KBM-7 (cell line): ENCODE data around the gene TSPAN9.

Experiments used
- DNase-seq: peaks from one replicate; pipeline ENCODE4 v3.0.0-alpha.2; 2015
- in situ Hi-C: fragments of 300-500 bp; cut with MboI; formaldehyde crosslinking; loops from 2 replicates; pipeline ENCODE4 v1.14.3; 2020; ENCODE audit warnings: low sequenced_read_pairs, low pct_unique_long_range_greater_than_20kb, mixed read lengths

The TSPAN9 gene

DNA sequence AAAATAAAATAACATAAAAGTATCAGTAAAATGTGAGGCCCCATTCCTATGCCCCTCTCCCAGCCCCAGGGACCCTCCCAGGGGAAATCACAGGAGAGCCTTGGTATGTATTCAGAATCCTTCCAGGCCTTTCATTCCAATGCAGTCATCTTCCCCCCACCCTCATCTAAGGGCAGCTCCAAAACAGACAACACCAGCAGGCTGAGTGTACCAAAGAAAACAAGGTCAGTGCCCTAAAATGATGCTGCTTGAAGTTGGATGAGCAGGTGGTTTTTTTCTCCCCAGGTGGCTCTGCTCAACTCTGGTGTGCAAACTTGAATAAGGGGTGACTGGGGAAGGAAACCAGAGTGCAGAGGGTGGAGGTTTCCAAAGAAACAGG, 56.2 kb downstream of the TSPAN9 start:
- in situ Hi-C loops, result loop anchor here (10.0 kb wide), 1 partner anchor 141 kb away; no protein-coding TSS in a partner anchor
- DNase-seq, result no peak

DNA sequence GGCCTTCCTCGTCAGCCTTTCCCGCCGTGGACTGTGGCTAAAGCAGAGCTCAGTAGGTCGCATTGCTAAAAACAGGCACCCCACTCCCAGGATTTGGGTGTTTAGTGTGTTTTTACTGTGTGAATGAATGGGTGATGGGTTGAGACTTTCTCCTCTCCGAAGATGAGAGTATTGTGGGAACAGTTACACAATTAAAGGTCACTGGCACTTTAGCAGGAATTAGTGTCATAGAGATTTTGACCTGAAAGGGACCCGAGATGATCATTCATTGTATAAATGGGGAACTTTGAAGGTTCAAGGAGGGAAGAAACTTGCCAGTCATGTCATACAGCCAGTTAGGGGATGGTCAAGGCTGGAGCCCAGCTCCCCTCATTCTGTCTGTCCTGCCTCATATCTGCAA, 56.9 kb downstream of the TSPAN9 start:
- DNase-seq, result no peak
- in situ Hi-C loops, result loop anchor here (10.0 kb wide), 1 partner anchor 141 kb away; no protein-coding TSS in a partner anchor

DNA sequence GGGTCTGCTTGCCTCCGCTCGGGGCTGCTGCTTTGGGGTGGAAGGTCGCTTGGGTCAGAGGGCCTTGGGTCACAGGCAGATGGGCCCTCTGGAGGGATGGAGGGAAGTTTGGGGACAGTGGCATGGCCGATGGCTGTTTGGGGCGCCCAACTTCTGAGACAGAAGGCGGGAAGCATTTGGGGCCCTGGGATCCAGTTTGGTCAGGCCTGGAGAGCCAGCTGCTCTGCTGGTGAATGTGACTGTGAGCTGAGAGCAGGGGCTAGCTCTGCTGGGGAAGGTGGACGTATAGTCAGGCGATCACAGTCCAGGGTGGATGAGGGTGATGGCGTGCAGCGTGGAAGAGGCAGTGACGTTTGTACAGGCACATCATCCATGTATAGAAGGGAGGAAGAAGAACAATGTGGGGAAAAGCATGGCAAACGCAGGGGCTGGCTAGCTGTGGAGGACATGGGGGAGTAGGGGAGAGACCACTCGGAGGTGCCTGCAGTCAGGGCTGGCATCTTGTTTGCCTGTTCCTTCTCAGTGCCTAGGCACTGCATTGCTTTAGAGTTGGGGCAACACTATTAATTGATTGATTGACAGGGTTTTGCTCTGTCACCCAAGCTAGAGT, 57.5 kb downstream of the TSPAN9 start:
- in situ Hi-C loops, result loop anchor here (10.0 kb wide), 1 partner anchor 140 kb away; no protein-coding TSS in a partner anchor
- no peak for DNase-seq

- in situ Hi-C loops, result loop anchor here (10.0 kb wide), 1 partner anchor 139 kb away; no protein-coding TSS in a partner anchor
- peak; percentile 81 for DNase-seq
Measured at GRCh38 chr12:3135522-3136461, 58.6 kb downstream of the TSPAN9 start.

DNA sequence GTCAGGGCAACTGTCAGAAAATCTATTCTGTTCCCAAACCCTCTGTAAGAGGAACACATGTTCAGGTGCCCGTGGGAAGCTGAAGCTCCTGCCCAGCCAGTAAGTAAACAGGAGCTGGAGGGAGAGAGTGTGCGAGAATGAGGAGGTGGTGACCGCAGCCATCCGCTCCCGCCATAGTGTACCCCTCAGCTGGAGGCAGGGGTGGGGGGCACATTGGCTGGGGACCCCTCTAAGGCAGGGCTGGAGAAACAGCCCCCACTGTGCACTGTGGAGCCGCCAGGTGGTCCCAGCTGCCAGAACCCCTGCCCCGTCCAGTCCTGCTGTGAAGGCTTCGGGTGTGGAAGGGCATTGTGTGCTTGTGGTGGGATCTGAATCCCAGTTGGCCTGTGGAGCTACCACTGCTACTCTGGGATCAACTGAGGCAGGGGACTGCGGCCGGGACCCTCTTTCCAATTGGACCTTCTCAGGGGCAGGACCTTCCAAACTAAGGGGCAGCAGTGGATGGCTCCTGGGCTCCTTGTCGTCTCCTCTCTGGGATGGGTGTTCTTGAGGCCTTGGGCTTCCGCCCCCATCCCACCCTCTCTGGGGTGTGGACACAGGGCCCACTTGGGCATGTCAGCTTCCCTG, 59.6 kb downstream of the TSPAN9 start:
- DNase-seq, result no peak
- in situ Hi-C loops, result loop anchor here (10.0 kb wide), 1 partner anchor 138 kb away; no protein-coding TSS in a partner anchor

DNA sequence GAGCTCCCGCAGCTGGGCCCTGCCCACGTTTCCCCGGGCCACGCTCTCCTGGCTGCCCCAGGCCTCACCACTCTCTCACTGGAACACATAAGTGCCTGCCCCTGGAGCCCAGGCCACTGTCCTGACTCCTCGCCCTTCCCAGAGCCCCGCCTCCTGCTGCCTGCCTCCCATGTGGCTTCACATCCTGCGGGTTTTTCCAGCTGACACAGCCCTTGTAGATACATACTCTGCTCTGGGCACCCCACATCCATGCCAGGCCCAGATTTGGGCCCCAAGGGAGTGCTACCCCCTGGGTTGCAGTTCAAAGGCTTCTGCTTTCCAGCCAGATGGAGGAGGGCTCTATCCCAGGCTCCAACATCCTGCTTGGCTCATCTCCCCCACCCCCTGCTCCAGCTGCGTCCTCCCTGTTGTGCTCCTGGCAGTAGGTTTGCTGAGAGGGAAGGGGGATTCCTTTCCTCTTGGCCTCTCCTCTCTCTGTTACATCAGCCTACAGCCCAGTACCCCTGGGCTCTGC, 60.1 kb downstream of the TSPAN9 start:
- DNase-seq, result no peak
- in situ Hi-C loops, result loop anchor here (10.0 kb wide), 1 partner anchor 137 kb away; no protein-coding TSS in a partner anchor

GRCh38 chr12:3137814-3138445, 60.8 kb downstream of the TSPAN9 start:
- in situ Hi-C loops, result loop anchor here (10.0 kb wide), 1 partner anchor 137 kb away; no protein-coding TSS in a partner anchor
- no peak for DNase-seq

DNA sequence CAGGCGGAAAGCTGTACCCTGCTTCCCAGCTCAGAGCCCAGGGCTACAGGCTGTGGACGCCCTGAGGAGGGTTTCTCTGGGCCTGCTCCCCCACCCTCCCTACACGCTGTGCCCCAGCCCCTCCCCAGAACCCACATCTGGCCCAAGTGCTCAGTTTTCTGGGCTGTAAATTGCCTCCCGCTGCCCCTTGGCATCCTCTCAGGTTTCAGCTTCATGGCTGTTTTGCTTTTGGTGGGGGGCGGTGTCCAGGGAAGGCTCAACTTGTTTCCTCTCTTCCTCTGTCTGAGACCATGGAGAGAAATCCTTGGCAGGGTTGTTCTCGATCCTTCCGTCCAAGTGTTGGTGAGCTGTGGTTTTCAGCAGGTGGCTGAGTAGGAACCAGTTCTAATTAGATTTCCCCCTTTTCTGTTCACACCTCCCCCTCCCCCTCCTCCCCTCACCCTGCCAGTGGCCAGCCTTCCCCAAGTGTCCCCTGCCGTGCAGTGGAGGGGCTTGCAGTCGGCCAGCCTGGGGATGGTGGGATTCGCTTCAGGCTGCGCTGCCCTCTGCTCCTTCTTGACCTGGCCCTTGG, 61.8 kb downstream of the TSPAN9 start:
- DNase-seq, result no peak
- in situ Hi-C loops, result loop anchor here (10.0 kb wide), 1 partner anchor 136 kb away; no protein-coding TSS in a partner anchor

- in situ Hi-C loops, result loop anchor here (10.0 kb wide), 1 partner anchor 135 kb away; no protein-coding TSS in a partner anchor
- no peak for DNase-seq
Measured at GRCh38 chr12:3139760-3140159, 62.6 kb downstream of the TSPAN9 start.

DNA sequence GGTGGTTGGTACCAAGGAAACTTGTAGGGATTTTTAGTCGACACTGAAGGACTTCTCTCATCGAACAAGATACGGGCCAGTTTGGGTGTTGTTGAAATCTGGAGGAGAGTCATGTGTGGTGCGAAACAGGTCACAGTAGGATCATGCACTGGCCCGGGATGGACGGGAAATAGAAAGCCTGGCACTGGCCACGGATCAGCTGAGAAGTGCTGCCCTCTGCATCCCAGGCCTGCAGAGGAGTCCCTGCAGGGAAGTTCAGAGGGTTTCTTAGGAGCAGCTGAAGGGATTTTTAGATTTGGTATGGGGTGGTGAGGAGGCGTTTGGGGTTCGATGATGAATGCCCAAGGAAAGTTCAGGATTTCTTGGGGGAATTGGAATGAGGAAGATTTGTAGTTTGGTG, 63.1 kb downstream of the TSPAN9 start:
- in situ Hi-C loops, result no loop called here
- no peak for DNase-seq

DNA sequence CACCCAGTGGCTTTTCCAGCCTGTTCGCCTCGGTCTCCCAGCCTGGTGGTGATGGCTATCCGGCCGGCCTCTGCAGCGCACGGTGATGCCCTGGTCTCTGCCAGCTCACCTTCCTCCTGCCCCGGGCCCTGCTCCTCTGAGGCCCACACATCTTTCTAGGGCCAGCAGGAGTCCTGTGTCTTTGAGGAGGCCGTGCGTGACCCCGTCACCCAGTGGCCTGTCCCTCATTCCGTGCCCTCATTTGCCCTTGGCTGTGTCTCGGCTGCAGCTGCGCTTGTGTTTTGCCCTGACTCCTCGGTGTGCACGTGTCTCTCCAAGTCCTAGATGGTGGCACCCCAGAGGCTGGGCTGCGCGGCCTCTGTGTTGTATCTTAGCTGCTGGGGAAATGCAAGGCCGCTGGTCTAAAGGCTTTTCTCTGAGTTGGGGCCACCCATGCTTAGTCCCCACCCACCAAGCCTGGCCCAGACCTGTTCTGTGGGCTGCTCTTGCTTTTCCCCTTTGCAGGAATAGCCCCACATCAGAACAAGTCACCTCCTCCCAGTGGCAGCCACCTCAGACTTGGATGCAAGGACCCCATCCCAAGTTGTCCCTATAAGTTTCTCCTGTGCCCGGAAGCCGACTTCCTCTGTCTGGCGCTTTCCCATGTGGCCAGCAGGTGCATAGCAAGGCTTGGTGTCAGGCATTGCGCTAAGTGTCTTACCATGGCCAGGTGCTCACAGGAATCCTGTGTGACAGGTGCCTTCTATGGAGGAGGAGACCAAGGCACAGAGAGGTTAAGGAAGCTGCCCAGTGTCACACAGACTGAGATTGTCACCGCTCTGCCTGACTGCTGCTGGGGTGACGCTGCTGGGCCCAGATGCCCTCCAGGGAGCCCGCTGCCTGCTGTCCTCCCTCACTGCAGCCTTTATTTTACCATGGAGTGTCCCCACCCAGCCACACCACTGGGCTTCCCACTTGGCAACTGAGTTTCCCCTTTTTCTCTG, 64.5 kb downstream of the TSPAN9 start:
- in situ Hi-C loops, result no loop called here

GRCh38 chr12:3142386-3142785, 65.2 kb downstream of the TSPAN9 start:
- DNase-seq, result no peak
- in situ Hi-C loops, result no loop called here

More for the DNA sequence above, 64.5 kb downstream of the TSPAN9 start:
- DNase-seq, result no peak

DNA sequence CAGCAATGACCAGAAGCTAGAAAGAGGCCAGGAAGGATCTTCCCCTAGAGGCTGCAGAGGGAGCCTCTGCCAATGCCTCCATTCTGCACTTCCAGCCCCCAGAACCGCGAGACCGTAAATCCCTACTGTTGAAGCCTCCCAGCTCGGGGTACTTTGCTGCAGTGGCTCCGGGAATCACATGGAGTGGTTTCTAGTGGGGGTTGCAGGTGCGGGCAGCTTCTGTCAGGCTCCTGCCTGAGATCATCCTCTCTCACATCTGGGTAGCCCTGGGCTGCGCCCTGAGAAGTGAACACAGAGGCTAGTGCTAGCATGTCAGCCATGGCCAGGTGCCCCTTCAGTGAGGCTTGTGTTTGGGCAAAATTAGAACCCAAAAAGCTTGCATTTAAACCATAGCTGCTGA, 67.3 kb downstream of the TSPAN9 start:
- in situ Hi-C loops, result no loop called here
- DNase-seq, result no peak

GRCh38 chr12:3145033-3145432, 67.9 kb downstream of the TSPAN9 start:
- no peak for DNase-seq
- in situ Hi-C loops, result no loop called here

DNA sequence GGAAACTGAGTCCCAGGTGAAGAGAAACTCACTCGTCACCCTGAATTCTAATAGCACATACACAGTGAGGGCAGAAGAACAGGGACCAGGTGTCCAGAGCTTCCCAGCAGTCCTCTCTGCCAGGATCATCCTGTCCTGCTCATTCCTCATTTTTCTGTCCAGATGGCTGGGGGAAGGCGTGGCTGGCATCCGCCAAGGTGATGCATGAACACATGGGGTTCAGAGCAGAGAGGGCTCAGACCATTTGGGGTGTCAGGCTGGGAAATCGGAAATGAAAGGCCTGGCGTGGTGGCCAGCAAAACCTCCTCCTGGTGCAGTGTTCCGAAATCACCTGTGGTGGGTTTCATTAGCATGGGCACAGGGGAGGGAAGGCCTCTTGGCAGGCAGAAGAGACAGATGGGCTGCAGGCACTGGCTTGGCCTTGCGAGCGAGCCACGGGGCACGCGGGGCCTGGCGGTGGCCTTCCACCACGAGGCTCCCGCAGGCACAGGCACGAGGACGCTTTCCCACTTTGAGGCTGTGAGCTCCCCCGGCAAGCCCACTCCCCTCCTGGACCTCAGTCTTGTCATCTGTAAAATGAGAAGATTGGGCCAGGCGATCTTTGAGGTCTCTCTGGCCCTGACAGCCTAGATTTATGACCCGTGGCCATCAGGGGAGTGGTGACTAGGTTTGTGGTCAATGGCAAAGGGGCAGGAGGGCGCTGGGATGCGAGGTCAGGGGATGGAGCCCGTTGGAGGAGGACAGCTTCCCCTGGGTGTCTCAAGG, 68.5 kb downstream of the TSPAN9 start:
- no peak for DNase-seq
- in situ Hi-C loops, result no loop called here

GRCh38 chr12:3147260-3147659, 70.1 kb downstream of the TSPAN9 start:
- no peak for DNase-seq
- in situ Hi-C loops, result no loop called here
